Left forelimb (tissue), 1 donor: ENCODE results near the gene ITIH6.
A peak's percentile ranks its signal among the peaks of the same experiment; 100 is the strongest.
"Not testable (repeated sequence)": the region's sequence is repeated elsewhere in the genome, so short reads cannot be mapped to it uniquely, and the experiment has no call there.

ENCODE experiments used
- DNase-seq: peaks from one replicate; pipeline ENCODE4 v3.0.0-alpha.2; 2018; ENCODE audit warnings: low spot score

ITIH6 gene

GRCh38 chrX:54799046-54799445 is 991 bp upstream of the ITIH6 start:
- DNase-seq = no peak

DNA sequence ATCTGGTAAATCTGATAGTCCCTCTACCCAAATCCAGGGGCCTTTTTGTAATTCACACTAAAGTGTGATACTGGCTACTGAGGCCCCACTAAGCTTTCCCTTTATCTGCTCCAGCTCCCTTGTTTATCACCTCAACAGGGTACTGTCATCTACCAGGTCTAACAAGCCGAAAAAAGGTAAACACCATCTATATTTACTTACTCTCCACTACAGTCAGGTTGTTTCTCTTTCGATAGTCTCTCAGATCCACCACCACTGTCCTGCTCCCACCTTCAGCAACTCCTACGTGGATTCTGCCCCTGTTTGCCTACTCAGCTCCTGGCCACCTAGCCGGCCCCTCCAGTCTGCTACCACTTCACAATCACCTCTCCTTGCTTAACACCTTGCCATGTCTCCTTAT is 3.3 kb downstream of the ITIH6 start:
- no peak for DNase-seq

- no peak for DNase-seq
Observed at GRCh38 chrX:54794028-54794427, 4.0 kb downstream of the ITIH6 start.

GRCh38 chrX:54789405-54789804 is 8.7 kb downstream of the ITIH6 start:
- DNase-seq = not testable (repeated sequence)

DNA sequence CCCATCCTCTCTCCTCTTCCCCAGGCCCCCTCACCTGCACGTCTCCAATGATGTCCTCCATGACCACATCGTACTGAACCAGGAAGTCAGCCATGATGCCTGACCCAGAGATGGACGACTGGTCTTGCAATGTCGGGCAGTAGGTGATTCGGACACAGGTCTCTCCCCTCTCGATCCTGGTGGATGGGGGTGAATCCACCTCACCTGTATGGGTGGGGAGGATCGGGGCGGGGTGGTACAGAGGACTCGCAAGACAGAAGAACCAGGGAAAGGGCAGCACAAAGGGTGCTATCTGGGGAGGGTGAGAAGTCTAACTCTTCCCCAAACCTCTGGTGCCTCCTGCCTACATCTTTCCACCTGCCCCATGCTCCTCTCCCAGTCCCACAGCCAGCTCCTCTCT is 9.6 kb downstream of the ITIH6 start:
- DNase-seq = no peak

- DNase-seq = no peak
Observed at GRCh38 chrX:54786967-54787366, 11.1 kb downstream of the ITIH6 start.

DNA sequence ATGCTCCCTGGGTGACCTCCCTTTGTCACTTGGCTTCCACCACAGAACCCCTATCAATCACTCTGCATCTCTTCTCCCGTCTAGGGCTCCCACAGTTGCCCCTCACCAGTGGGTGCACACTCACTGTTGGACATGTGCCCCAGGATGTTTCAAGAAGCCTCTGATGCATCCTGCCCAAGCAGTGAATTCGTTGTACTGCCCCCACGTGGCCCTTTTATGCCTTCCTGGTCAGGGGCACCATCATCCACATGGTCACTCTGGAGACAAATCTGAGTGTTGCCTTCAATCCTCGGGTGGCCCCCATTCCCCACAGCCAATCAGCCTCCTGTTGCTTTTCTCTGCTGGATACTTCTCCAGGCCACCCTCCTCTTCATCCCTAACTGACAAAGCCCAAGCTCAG is 12.2 kb downstream of the ITIH6 start:
- no peak for DNase-seq

DNA sequence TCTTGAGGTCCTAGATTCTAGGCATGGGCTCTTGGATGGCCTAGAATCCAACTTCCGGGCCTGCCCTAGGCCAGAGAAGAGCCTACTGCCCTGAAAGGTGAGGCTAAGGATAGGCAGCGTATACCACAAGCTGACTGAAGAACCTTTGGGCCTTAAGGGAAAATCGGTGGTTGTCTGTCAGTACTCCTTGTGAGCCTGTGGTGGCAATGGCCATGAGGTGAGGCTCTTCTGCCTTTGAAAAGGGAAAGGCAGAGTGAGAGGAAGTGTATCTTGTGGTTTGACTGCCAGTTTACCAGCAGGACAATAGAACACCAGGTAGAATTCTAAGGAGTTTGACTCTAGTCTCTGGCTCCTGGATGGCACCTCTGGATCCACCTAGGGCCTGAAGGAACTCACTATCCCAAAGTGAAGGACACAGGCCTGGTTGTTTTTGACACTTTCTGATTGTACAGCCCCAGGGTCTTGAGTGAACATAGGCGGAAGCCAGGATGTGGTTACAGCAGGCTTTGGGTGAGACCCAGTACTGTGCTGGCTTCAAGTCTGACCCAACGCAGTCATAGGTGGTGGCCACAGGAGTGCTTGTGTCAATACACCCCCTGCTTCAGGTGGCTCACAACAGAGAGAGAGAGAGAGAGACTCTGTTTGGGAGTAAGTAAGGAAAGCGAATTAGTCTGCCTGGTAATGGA is 20.9 kb downstream of the ITIH6 start:
- no peak for DNase-seq

- DNase-seq = no peak
Observed at GRCh38 chrX:54776061-54776460, 22.0 kb downstream of the ITIH6 start.

DNA sequence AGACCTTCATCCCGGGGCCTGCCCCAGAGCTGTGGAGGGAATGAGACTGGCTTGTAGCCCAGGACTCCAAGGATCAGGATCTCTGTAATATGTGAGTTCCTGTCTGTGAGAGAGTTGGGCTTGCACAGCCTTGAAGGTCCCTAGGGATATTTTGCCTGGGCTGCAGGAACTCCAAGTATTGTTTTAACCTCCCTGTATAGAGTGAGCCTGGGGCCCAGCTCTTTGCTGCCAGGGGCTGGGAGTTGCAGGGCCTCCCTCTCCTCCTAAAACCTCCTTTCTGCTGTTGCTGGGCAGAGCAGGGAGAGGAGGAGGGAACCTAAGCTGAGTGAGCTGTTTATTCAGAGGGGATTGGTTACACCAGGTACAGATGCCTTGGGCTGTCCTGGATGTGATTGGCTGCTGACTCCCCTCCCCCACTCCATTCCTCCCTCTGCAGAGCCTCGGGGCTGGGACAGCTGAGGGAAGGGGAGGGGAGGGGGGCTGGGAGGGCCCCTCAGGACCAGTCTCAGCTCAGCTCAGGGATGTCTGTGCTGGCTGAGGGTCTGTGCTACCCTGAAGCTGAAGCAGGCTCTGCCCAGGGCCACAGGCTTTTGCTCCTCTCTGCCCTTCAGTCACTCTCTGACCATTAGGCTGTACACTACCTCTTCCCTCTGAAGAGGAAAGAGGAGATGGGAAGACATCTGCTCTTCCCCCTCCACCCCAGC is 23.5 kb downstream of the ITIH6 start:
- peak; percentile 75 for DNase-seq

DNA sequence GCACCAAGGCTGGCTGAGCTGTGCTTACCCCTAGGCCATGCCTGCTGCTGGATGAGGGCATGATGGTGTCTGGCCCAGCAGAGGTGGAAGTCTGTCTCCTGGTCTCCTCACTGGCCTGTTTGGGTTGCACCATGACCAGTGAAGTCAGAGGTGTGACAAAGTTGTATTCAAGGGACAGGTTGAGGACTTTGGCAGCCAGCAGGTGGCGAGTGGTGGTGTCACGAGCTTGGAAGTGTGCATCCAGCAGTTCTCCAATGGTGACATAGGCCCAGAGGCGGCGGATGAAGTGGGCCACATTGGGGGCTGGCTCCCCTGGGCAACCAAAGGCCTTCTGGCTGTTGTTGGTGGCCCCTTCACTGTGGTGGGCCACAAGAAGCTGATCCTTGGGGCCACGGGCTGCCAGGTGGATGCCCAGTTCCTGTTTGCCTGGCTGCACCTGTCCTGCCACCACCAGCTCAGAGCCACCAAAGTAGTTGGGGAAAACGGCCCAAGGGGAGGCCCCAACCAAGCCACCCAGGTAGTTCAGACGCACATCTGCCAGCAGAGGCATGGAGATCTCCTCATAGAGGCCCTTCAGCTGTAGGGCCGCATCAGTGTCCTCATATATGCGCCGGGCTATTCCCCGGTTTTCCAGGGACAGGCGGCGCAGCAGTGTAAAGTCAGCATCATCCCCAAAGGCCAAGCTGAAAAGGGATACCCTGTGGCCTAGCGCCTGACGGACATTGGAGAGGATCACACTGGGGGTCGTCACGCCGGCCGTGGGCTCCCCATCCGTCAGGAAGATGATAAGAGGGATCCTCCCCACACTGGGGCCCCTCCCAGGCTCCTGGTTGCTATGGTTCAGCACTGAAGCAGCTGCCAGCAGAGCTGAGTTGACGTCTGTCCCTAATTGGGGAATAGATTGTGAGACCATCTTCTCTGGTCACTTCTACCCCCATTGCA is 39.7 kb downstream of the ITIH6 start:
- DNase-seq = no peak

DNA sequence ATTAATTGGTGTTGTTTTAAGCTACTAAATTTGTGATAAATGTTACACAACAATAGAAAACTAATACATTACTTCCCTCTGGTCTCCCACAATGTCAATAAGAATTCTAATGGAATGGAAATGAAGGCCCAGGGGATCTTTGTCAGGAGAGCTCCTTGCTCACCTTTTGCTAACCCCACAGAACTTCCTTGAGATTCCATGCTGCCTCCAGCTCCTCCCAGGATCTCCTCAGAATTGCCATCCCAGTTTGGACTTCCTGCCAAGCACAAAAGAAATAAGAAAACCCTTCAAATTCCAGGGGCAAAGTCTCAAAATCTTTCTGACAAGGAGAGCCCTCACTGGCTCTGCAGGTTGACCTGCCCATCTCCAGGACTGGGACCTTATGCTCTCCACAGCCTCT is 43.2 kb downstream of the ITIH6 start:
- no peak for DNase-seq

DNA sequence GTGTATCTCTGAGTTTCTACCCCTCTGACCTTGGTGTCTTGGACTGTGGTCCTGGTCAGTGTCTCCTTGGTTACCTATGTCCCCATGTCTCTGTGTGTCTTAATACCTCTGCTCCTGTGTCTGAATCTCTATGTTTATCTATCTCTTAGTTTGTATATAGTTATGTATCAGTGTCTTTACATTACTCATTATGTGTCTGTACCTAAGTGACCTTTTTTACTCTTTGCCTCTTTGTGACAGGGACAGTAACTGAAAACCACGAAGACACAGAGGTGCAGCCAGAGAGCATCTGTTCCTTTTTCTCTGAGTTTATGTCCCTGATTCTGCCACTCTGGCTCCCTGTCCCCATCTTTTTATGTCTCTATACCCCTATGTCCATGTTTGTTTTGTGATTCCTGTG is 49.4 kb downstream of the ITIH6 start:
- DNase-seq = no peak

- no peak for DNase-seq
Observed at GRCh38 chrX:54747733-54748393, 50.2 kb downstream of the ITIH6 start.

- DNase-seq = no peak
Observed at GRCh38 chrX:54746928-54747327, 51.1 kb downstream of the ITIH6 start.

DNA sequence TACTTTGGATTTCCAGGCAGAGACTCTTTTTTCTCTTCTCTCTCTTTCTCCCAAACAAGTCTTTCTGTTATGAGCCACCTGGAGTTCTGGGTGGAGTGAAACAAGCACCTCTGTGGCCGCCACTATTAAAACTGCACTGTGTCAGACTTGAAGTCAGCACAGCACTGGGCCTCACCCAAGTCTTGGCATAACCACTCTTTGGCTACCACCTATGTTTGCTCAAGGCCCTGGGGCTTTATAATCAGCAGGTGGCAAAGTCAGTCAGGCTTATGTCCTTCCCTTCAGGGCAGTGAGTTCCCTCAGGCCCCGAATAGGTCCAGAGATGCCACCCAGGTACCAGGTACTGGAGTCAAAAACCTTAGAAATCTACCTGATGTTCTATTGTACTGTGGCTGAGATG is 52.4 kb downstream of the ITIH6 start:
- no peak for DNase-seq

- DNase-seq = not testable (repeated sequence)
Observed at GRCh38 chrX:54738567-54738966, 59.5 kb downstream of the ITIH6 start.

DNA sequence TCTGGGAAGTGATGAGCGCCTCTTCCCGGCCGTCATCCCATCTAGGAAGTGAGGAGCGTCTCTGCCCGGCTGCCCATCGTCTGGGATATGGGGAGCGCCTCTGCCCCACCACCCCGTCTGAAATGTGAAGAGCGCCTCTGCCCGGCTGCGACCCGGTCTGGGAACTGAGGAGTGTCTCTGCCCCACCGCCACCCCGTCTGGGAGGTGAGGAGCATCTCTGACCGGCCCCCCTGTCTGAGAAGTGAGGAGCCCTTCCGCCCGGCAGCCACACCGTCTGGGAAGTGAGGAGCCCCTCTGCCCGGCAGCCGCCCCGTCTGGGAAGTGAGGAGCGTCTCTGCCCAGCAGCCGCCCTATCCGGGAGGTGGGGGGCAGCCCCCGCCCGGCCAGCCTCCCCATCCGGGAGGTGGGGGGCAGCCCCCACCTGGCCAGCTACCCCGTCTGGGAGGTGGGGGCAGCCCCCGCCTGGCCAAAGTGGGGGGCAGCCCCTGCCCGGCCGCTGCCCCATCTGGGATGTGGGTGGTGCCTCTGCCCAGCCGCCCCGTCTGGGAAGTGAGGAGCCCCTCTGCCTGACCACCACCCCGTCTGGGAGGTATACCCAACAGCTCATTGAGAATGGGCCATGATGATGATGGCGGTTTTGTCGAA is 61.6 kb downstream of the ITIH6 start:
- not testable (repeated sequence) for DNase-seq

DNA sequence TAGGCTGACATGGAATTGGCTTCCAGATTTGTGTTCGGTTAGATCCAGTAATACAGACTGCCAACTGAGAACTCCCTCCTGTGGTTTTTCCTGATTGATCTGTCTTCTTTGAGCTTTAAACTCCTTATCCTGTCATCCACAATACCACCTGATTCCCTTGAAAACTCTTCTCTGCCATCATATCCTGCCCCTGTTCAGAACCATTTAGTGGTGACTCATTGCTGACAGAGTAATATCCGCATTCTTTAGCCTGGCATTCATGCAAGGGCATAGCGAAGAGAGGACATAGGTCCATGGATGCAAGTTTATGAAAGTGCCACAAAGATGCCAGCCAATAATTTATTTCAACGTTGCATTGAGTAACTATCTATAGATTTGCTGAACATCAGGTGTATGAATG is 76.6 kb downstream of the ITIH6 start:
- DNase-seq = no peak

GRCh38 chrX:54715621-54716020 is 82.4 kb downstream of the ITIH6 start:
- DNase-seq = no peak

DNA sequence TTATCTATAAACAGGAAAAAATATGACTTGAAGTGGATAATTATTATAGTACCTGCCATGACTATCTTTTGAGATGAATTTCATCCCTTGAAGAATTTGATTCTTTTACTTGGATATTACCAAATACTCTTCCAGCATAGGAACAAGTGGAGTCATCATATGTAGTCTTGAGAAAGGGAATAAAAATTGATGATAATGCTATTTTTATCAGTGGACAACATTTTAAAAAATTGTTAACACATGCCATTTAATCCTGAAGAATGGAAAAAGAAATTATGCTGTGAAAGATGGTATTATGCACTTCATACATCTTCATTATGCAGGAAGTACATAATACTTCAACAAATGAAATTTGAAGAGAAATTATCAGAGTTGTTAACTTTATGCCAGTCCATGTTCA is 83.6 kb downstream of the ITIH6 start:
- DNase-seq = no peak

DNA sequence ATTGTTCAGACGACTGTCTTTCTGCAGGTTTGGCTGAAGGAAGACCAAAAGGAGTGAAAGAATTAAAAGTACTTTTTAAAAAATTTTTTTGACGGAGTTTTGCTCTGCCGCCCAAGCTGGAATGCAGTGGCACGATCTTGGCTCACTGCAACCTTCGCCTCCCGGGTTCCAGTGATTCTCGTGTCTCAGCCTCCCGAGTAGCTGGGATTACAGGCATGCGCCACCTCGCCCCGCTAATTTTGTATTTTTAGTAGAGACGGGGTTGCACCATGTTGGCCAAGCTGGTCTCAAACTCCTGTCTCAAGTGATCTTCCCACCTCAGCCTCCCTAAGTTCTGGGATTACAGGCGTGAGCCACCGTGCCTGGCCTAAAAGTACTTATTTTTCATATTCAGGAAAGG is 86.3 kb downstream of the ITIH6 start:
- DNase-seq = no peak
